Thoracic aorta (tissue), 2 donors: ENCODE measurements around the gene ZNF606. TPM values are rescaled to one million over a fixed set of nuclear protein-coding genes. Genes with fewer than 3 reads are reported as not detected.

Experiments used
- ATAC-seq: fragments of 150-250 bp; one replicate; pipeline ENCODE4 v1.8.0; 2017; ENCODE audit warnings: low read depth; ENCODE audit not compliant: insufficient number of reproducible peaks, low FRiP score
- DNase-seq: peaks from one replicate; pipeline ENCODE4 v3.0.0-alpha.2; 2020; ENCODE audit warnings: low spot score
- H3K27ac ChIP-seq, 2 donors: fragments of 200-600 bp; sonication (generic); 1 replicate in 1 of 2; 2 replicates in 1 of 2; pipeline ENCODE4 v1.5.1; 2016; ENCODE audit warnings: mild to moderate bottlenecking in 2 of 2, moderate library complexity in 2 of 2
- H3K27me3 ChIP-seq: fragments of 200-600 bp; sonication (generic); replicated peaks from 2 replicates; pipeline ENCODE4 v1.6.0; 2016; ENCODE audit warnings: mild to moderate bottlenecking; ENCODE audit not compliant: insufficient read depth
- H3K36me3 ChIP-seq: fragments of 200-600 bp; sonication (generic); one replicate; pipeline ENCODE4 v1.5.1; 2016
- H3K4me1 ChIP-seq, 2 donors: fragments of 200-600 bp; sonication (generic); 1 replicate in 1 of 2; 2 replicates in 1 of 2; pipeline versions ENCODE4 v1.5.1 to v1.6.0; 2016; ENCODE audit warnings: low read depth in 2 of 2, mild to moderate bottlenecking in 1 of 2; ENCODE audit not compliant: control insufficient read depth in 1 of 2
- H3K4me3 ChIP-seq: fragments of 200-600 bp; sonication (generic); 2 replicates; pipeline ENCODE4 v1.5.1; 2016; ENCODE audit warnings: mild to moderate bottlenecking
- H3K9me3 ChIP-seq: fragments of 200-600 bp; sonication (generic); 2 replicates; pipeline ENCODE4 v1.5.1; 2016
- CTCF ChIP-seq: fragments of 200-600 bp; sonication (generic); IDR thresholded peaks from one replicate; pipeline ENCODE4 v1.5.1; 2019; ENCODE audit warnings: antibody characterized with exemption
- total RNA-seq, 2 donors: library from RNA; depleted of rRNA; stranded (reverse); fragments of >200 nt; gene quantifications; one replicate each; pipeline versions ENCODE4 v1.1.0 to v1.2.3, GENCODE V29; 2016

Gene ZNF606
- 10 to 100 TPM; 13.7 to 24.5 TPM for total RNA-seq

GRCh38 chr19:58002384-58003173 is at the start of gene ZNF606:
Gene ZNF606, minus strand, starts transcription at chr19:58002820. Its CDS starts 1,501 bp downstream, at chr19:58001319.
- Histone ChIP-seq H3K9me3 (peaks cover 51% of the 10 kb centered on the region), H3K27me3 (no peaks in the 10 kb centered on the region), H3K4me1 (peaks cover 3 to 22% of the 10 kb centered on the region in 2 donors), H3K27ac (peak within 1 kb of the TSS; percentile 73 to 82), H3K36me3 (peaks cover 33% of the 10 kb centered on the region), H3K4me3 (peak within 1 kb of the TSS; percentile 89)
- ATAC-seq (peak; percentile 80), DNase-seq (peak; percentile 33)
- no peak for TF ChIP-seq CTCF

GRCh38 chr19:58052256-58052655 is 49.6 kb upstream of the ZNF606 start:
- DNase-seq = no peak
- no peaks in the 10 kb centered on the region for H3K4me1 ChIP-seq
- H3K27ac ChIP-seq = no peak overlapping the region
- peaks cover 19% of the 10 kb centered on the region for H3K9me3 ChIP-seq
- no peak for TF ChIP-seq CTCF
- no peak overlapping the region for H3K4me3 ChIP-seq
- no peaks in the 10 kb centered on the region for H3K27me3 ChIP-seq
- ATAC-seq = no peak
- no peaks in the 10 kb centered on the region for H3K36me3 ChIP-seq

- no peaks in the 10 kb centered on the region for H3K4me1 ChIP-seq
- no peak for DNase-seq
- TF ChIP-seq CTCF = no peak
- H3K27me3 ChIP-seq = no peaks in the 10 kb centered on the region
- ATAC-seq = no peak
- H3K4me3 ChIP-seq = no peak overlapping the region
- H3K9me3 ChIP-seq = peaks cover 37% of the 10 kb centered on the region
- H3K36me3 ChIP-seq = no peaks in the 10 kb centered on the region
- no peak overlapping the region for H3K27ac ChIP-seq
Observed at GRCh38 chr19:58047672-58048071, 45.1 kb upstream of the ZNF606 start.

GRCh38 chr19:58046856-58047255 is 44.2 kb upstream of the ZNF606 start:
- peaks cover 41% of the 10 kb centered on the region for H3K9me3 ChIP-seq
- no peaks in the 10 kb centered on the region for H3K27me3 ChIP-seq
- DNase-seq (no peak), ATAC-seq (no peak)
- TF ChIP-seq CTCF = no peak
- H3K4me1 ChIP-seq = no peaks in the 10 kb centered on the region
- no peak overlapping the region for H3K4me3 ChIP-seq
- H3K27ac ChIP-seq = no peak overlapping the region
- no peaks in the 10 kb centered on the region for H3K36me3 ChIP-seq

GRCh38 chr19:58045411-58046050 is 42.9 kb upstream of the ZNF606 start:
- TF ChIP-seq CTCF = no peak
- Histone ChIP-seq H3K9me3 (peaks cover 48% of the 10 kb centered on the region), H3K4me1 (no peaks in the 10 kb centered on the region), H3K27me3 (no peaks in the 10 kb centered on the region), H3K36me3 (no peaks in the 10 kb centered on the region), H3K4me3 (no peak overlapping the region), H3K27ac (no peak overlapping the region)
- DNase-seq = no peak
- ATAC-seq = no peak
